GM10248 (cell line): ENCODE data around the gene CLMN.

ENCODE experiments used
- CTCF ChIA-PET: fragments of 300-600 bp; sonication (Branson Sonifier 250); formaldehyde crosslinking; extraction: SDS; loops from one replicate; lab custom pipeline; 2021; ENCODE audit warnings: antibody characterized with exemption; lab: Yijun Ruan, JAX
- POLR2A ChIA-PET: fragments of 350-650 bp; sonication (Branson Sonifier 250); formaldehyde crosslinking; extraction: SDS; loops from one replicate; lab custom pipeline; 2020; ENCODE audit warnings: antibody characterized with exemption; lab: Yijun Ruan, JAX
- DNase-seq: peaks from one replicate; pipeline ENCODE4 v3.0.0; 2012; ENCODE audit errors: extremely low spot score
- CTCF ChIP-seq: IDR thresholded peaks from 2 replicates; pipeline ENCODE4 v1.5.1; 2012; ENCODE audit warnings: mild to moderate bottlenecking, low read depth; ENCODE audit errors: extremely low read depth, missing control alignments, control extremely low read depth

The CLMN gene

GRCh38 chr14:95226801-95227200 lies 92.9 kb downstream of the CLMN start:
- DNase-seq, result no peak
- no peak for TF ChIP-seq CTCF
- CTCF ChIA-PET, result no interaction called here
- POLR2A ChIA-PET, result no interaction called here

GRCh38 chr14:95225251-95225887 lies 94.3 kb downstream of the CLMN start:
- TF ChIP-seq CTCF, result no peak
- CTCF ChIA-PET, result interaction anchor here (0.6 to 1.4 kb wide), 3 partner anchors 20 to 1463 kb away, joined by 3 read pairs; no protein-coding TSS in a partner anchor
- DNase-seq, result no peak
- POLR2A ChIA-PET, result no interaction called here

- CTCF ChIA-PET, result no interaction called here
- no peak for TF ChIP-seq CTCF
- no peak for DNase-seq
- POLR2A ChIA-PET, result no interaction called here
Observed at GRCh38 chr14:95222870-95223398, 96.8 kb downstream of the CLMN start.

- no peak for DNase-seq
- CTCF ChIA-PET, result interaction anchor here (1.0 kb wide), 1 partner anchor 15 kb away, joined by 4 read pairs; no protein-coding TSS in a partner anchor
- POLR2A ChIA-PET, result no interaction called here
- no peak for TF ChIP-seq CTCF
Observed at GRCh38 chr14:95222151-95222631, 97.5 kb downstream of the CLMN start.

GRCh38 chr14:95221531-95221930 lies 98.2 kb downstream of the CLMN start:
- TF ChIP-seq CTCF, result no peak
- ChIA-PET CTCF (interaction anchor here (1.0 kb wide), 3 partner anchors 8 to 14 kb away, joined by 3 to 5 read pairs (median 4); no protein-coding TSS in a partner anchor), POLR2A (no interaction called here)
- no peak for DNase-seq

GRCh38 chr14:95220663-95221231 lies 99.0 kb downstream of the CLMN start:
- ChIA-PET POLR2A (no interaction called here), CTCF (interaction anchor here (1.0 kb wide), 2 partner anchors 9 to 13 kb away, joined by 3 to 5 read pairs; no protein-coding TSS in a partner anchor)
- no peak for DNase-seq
- TF ChIP-seq CTCF, result no peak
